Liver (tissue), 9 donors: ENCODE data around the gene GK2. TPM values are rescaled to one million over a fixed set of nuclear protein-coding genes. Genes with fewer than 3 reads are reported as not detected.

Source experiments
- DNase-seq: peaks from one replicate; pipeline ENCODE4 v3.0.0-alpha.2; 2017; ENCODE audit warnings: low spot score
- H3K27ac ChIP-seq, 2 donors: one replicate each; pipeline ENCODE4 v1.7.0; 2013; ENCODE audit warnings: inconsistent platforms in 2 of 2, low read length in 2 of 2, control low read depth in 1 of 2, low read depth in 1 of 2, mild to moderate bottlenecking in 1 of 2
- H3K27me3 ChIP-seq, 4 donors: one replicate each; pipeline versions ENCODE4 v1.6.1 to v1.7.0; 2013; ENCODE audit warnings: low read length in 3 of 4, inconsistent platforms in 1 of 4, mild to moderate bottlenecking in 1 of 4, moderate library complexity in 1 of 4; ENCODE audit not compliant: control insufficient read depth in 4 of 4, insufficient read depth in 4 of 4
- H3K36me3 ChIP-seq, 4 donors: one replicate each; pipeline versions ENCODE4 v1.6.1 to v1.7.0; 2013; ENCODE audit warnings: low read length in 3 of 4, mild to moderate bottlenecking in 3 of 4, low read depth in 1 of 4, moderate library complexity in 1 of 4; ENCODE audit not compliant: control insufficient read depth in 4 of 4, insufficient read depth in 3 of 4
- H3K4me1 ChIP-seq, 4 donors: one replicate each; pipeline versions ENCODE4 v1.6.1 to v1.7.0; 2013; ENCODE audit warnings: low read length in 3 of 4, mild to moderate bottlenecking in 3 of 4, moderate library complexity in 1 of 4; ENCODE audit not compliant: control insufficient read depth in 4 of 4, insufficient read depth in 4 of 4
- H3K4me3 ChIP-seq, 3 donors: one replicate each; pipeline versions ENCODE4 v1.6.1 to v1.7.0; 2013; ENCODE audit warnings: low read length in 3 of 3, control low read depth in 1 of 3, low read depth in 1 of 3, mild to moderate bottlenecking in 1 of 3
- H3K9ac ChIP-seq, 2 donors: one replicate each; pipeline ENCODE4 v1.7.0; 2013; ENCODE audit warnings: low read length in 2 of 2, mild to moderate bottlenecking in 2 of 2, moderate library complexity in 2 of 2, control low read depth in 1 of 2, low read depth in 1 of 2
- H3K9me3 ChIP-seq, 4 donors: one replicate each; pipeline versions ENCODE4 v1.6.1 to v1.7.0; 2013; ENCODE audit warnings: low read length in 3 of 4; ENCODE audit not compliant: control insufficient read depth in 4 of 4
- FOXA2 ChIP-seq: IDR thresholded peaks from 2 replicates; pipeline ENCODE4 v1.6.1; 2016; ENCODE audit warnings: antibody characterized with exemption
- GABPA ChIP-seq, 2 donors: IDR thresholded peaks in 1 of 2; conservative IDR thresholded peaks in 1 of 2; 2 replicates each; pipeline ENCODE4 v1.6.1; 2016; ENCODE audit warnings: antibody characterized with exemption in 2 of 2, mild to moderate bottlenecking in 1 of 2, moderate library complexity in 1 of 2
- HNF4A ChIP-seq, 2 donors: conservative IDR thresholded peaks; 2 replicates each; pipeline ENCODE4 v1.6.1; 2016; ENCODE audit warnings: antibody characterized with exemption in 2 of 2, mild to moderate bottlenecking in 2 of 2
- JUND ChIP-seq, 2 donors: IDR thresholded peaks; 2 replicates each; pipeline ENCODE4 v1.6.1; 2016; ENCODE audit warnings: antibody characterized with exemption in 2 of 2
- NR2F2 ChIP-seq: IDR thresholded peaks from 2 replicates; pipeline ENCODE4 v1.6.1; 2016; ENCODE audit warnings: antibody characterized with exemption
- RAD21 ChIP-seq, 2 donors: IDR thresholded peaks; 2 replicates each; pipeline ENCODE4 v1.6.1; 2016; ENCODE audit warnings: antibody characterized with exemption in 2 of 2, mild to moderate bottlenecking in 2 of 2
- RXRA ChIP-seq, 2 donors: IDR thresholded peaks; 2 replicates each; pipeline ENCODE4 v1.6.1; 2017 to 2018; ENCODE audit warnings: antibody characterized with exemption in 2 of 2, mild to moderate bottlenecking in 1 of 2
- SP1 ChIP-seq: IDR thresholded peaks from 2 replicates; pipeline ENCODE4 v1.6.1; 2018; ENCODE audit warnings: antibody characterized with exemption, mild to moderate bottlenecking
- TAF1 ChIP-seq: conservative IDR thresholded peaks from 2 replicates; pipeline ENCODE4 v1.6.1; 2016; ENCODE audit warnings: antibody characterized with exemption, mild to moderate bottlenecking
- WGBS: extraction: QIAGEN DNeasy Blood & Tissue Kit; methylation state at CpG from one replicate; pipeline ENCODE4 v1.1.7; 2013; 5-methylcytosine and 5-hydroxymethylcytosine counted together
- polyA plus RNA-seq, 2 donors: library from polyadenylated mRNA; stranded (reverse) in 1 of 2; unstranded in 1 of 2; fragments of 200-250 nt in 1 of 2; fragments of >200 nt in 1 of 2; fragmentation: Nextera tagmentation in 1 of 2; extraction: Ambion mirVana in 1 of 2; gene quantifications; one replicate each; pipeline versions ENCODE4 v1.2.1 to v1.2.3, GENCODE V29; 2013 to 2015
- total RNA-seq, 2 donors: library from RNA; depleted of rRNA; stranded (reverse); fragments of >200 nt; gene quantifications; one replicate each; pipeline ENCODE4 v1.2.3, GENCODE V29; 2014
- TF ChIP-seq, protein P1 (sequence below): fragments of 150-350 bp; IDR thresholded peaks from 2 replicates; pipeline ENCODE4 v1.5.1; 2017; ENCODE audit warnings: improper control_type of control experiment, low read depth, low read length; ENCODE audit not compliant: missing input control
- TF ChIP-seq, protein P2 (sequence below): IDR thresholded peaks from 2 replicates; pipeline ENCODE4 v1.6.1; 2016; ENCODE audit warnings: antibody characterized with exemption
- TF ChIP-seq, protein P3 (sequence below): IDR thresholded peaks from 2 replicates; pipeline ENCODE4 v1.6.1; 2016; ENCODE audit warnings: antibody characterized with exemption, mild to moderate bottlenecking
- donor health status: healthy.
- donor health status: healthy.
- donor health status: healthy.
- donor health status: healthy.
- donor health status: healthy.

The GK2 gene
- total and polyA plus RNA-seq, 4 donors = not detected

DNA sequence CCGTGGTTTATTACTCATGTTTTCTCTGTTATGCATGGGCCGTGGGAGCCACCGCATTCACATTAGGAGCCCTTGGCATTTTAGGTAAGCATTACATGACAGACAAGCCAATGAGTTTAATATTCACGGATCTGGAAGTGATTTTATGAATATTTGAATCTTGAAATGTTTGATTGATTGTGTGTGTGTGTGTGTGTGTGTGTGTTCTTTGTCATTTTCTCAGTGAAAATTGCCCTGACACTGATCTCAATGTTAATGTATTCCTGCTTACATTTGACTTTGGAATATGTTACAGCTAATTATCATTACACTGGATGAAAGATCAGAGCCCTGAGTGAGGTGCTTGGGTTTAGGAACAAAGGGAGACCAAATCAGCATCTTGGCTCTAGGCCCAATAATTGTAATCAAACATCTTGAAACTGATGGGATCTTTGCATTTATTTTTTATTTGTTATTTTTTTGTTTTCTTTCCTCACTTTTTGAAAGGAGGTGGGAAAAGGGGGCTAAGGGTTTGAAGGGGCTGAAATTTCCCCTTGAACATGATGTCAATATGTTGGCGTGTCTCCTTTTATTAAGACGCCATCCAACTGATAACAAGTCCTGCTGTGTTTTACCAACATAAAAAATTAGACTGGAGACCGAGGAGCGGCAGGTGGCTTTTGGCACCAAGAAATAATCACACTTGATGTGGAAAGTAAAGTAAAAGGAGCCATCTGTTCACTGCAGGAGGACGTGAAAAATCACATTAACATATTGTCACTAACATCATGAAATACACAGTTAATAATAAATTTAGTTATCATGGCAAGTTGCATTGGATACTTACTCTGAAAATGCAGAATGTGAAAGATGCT, 5.2 kb upstream of the GK2 start:
- WGBS = 67% methylated on average over 9 of the region's 9 CpGs
- H3K4me1 ChIP-seq = no peaks in the 10 kb centered on the region
- no peak overlapping the region for H3K9ac ChIP-seq
- H3K27me3 ChIP-seq = no peaks in the 10 kb centered on the region
- no peak overlapping the region for H3K4me3 ChIP-seq
- TF ChIP-seq, protein P1, sequence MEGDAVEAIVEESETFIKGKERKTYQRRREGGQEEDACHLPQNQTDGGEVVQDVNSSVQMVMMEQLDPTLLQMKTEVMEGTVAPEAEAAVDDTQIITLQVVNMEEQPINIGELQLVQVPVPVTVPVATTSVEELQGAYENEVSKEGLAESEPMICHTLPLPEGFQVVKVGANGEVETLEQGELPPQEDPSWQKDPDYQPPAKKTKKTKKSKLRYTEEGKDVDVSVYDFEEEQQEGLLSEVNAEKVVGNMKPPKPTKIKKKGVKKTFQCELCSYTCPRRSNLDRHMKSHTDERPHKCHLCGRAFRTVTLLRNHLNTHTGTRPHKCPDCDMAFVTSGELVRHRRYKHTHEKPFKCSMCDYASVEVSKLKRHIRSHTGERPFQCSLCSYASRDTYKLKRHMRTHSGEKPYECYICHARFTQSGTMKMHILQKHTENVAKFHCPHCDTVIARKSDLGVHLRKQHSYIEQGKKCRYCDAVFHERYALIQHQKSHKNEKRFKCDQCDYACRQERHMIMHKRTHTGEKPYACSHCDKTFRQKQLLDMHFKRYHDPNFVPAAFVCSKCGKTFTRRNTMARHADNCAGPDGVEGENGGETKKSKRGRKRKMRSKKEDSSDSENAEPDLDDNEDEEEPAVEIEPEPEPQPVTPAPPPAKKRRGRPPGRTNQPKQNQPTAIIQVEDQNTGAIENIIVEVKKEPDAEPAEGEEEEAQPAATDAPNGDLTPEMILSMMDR = no peak
- TF ChIP-seq, protein P2, sequence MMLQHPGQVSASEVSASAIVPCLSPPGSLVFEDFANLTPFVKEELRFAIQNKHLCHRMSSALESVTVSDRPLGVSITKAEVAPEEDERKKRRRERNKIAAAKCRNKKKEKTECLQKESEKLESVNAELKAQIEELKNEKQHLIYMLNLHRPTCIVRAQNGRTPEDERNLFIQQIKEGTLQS = no peak
- H3K9me3 ChIP-seq = no peaks in the 10 kb centered on the region
- H3K27ac ChIP-seq = no peak overlapping the region
- no peaks in the 10 kb centered on the region for H3K36me3 ChIP-seq
- no peak for DNase-seq

DNA sequence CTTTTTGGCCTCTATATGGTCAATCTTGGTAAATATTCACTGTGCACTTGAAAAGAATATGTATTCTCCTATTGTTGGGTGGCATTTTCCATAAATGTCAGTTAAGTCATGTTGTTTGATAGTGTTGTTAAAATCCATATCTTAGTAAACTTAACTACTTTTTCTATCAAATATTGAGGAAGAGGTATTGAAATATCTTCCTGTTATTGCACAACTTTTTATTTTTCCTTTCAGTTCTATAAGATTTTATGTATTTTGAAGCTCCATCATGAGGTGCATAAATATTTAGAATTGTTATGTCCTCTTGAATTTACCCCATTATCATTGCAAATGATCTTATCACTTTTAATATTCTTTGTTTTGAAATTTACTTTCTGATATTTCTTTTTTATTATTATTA, 3.4 kb downstream of the GK2 start:
- Histone ChIP-seq H3K4me3 (no peak overlapping the region), H3K9ac (no peak overlapping the region), H3K27ac (no peak overlapping the region), H3K27me3 (no peaks in the 10 kb centered on the region), H3K4me1 (no peaks in the 10 kb centered on the region), H3K9me3 (no peaks in the 10 kb centered on the region), H3K36me3 (no peaks in the 10 kb centered on the region)
- TF ChIP-seq GABPA (IDR thresholded peaks at IDR 0.05 in 1 of 2, conservative IDR thresholded peaks at IDR 0.05 in 1 of 2) (no peak), FOXA2 (no peak), TAF1 (no peak), RAD21 (IDR thresholded peaks at IDR 0.05) (no peak), RXRA (IDR thresholded peaks at IDR 0.05) (no peak), SP1 (no peak), JUND (IDR thresholded peaks at IDR 0.05) (no peak), NR2F2 (no peak), HNF4A (conservative IDR thresholded peaks at IDR 0.05) (no peak)
- TF ChIP-seq, protein P3, sequence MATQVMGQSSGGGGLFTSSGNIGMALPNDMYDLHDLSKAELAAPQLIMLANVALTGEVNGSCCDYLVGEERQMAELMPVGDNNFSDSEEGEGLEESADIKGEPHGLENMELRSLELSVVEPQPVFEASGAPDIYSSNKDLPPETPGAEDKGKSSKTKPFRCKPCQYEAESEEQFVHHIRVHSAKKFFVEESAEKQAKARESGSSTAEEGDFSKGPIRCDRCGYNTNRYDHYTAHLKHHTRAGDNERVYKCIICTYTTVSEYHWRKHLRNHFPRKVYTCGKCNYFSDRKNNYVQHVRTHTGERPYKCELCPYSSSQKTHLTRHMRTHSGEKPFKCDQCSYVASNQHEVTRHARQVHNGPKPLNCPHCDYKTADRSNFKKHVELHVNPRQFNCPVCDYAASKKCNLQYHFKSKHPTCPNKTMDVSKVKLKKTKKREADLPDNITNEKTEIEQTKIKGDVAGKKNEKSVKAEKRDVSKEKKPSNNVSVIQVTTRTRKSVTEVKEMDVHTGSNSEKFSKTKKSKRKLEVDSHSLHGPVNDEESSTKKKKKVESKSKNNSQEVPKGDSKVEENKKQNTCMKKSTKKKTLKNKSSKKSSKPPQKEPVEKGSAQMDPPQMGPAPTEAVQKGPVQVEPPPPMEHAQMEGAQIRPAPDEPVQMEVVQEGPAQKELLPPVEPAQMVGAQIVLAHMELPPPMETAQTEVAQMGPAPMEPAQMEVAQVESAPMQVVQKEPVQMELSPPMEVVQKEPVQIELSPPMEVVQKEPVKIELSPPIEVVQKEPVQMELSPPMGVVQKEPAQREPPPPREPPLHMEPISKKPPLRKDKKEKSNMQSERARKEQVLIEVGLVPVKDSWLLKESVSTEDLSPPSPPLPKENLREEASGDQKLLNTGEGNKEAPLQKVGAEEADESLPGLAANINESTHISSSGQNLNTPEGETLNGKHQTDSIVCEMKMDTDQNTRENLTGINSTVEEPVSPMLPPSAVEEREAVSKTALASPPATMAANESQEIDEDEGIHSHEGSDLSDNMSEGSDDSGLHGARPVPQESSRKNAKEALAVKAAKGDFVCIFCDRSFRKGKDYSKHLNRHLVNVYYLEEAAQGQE = no peak
- TF ChIP-seq, protein P2 = no peak
- no peak for DNase-seq
